Activated CD8-positive, alpha-beta memory T cell treated with anti-CD3 and anti-CD28 coated beads, Interleukin-2, amount 10 ng/mL, durations not matched to agents 7 days and 5 days (primary cell): ENCODE results near the gene MOBP. TPM values are rescaled to one million over a fixed set of nuclear protein-coding genes. Genes with fewer than 3 reads are reported as not detected.

Source experiments
- ATAC-seq: fragments of 150-1000 bp; cut with Tn5 transposase; one replicate; pipeline ENCODE4 v1.10.0; 2021; ENCODE audit warnings: moderate library complexity
- CTCF ChIA-PET: fragments of 350-600 bp; sonication (Branson Sonifier 250); formaldehyde crosslinking; loops from one replicate; lab custom pipeline; 2021; ENCODE audit warnings: antibody characterized with exemption; lab: Charles Lee
- DNase-seq: peaks from one replicate; pipeline ENCODE4 v3.0.0-alpha.2; 2020
- H3K27ac Mint-ChIP-seq: one replicate; pipeline ENCODE4 v1.8.0; 2021; ENCODE audit warnings: mild to moderate bottlenecking, mixed read lengths
- H3K27me3 Mint-ChIP-seq: one replicate; pipeline ENCODE4 v1.8.0; 2021; ENCODE audit warnings: mixed read lengths
- H3K36me3 Mint-ChIP-seq: one replicate; pipeline ENCODE4 v1.8.0; 2021; ENCODE audit warnings: mild to moderate bottlenecking, mixed read lengths
- H3K4me1 Mint-ChIP-seq: one replicate; pipeline ENCODE4 v1.8.0; 2021; ENCODE audit warnings: mixed read lengths
- H3K4me3 Mint-ChIP-seq: one replicate; pipeline ENCODE4 v1.8.0; 2021; ENCODE audit warnings: mild to moderate bottlenecking, moderate library complexity, mixed read lengths
- H3K9me3 Mint-ChIP-seq: one replicate; pipeline ENCODE4 v1.8.0; 2022; ENCODE audit warnings: low read depth, mixed read lengths
- total RNA-seq, 2 experiments: library from RNA; stranded (reverse); gene quantifications; one replicate each; pipeline ENCODE4 v1.2.3, GENCODE V29; 2021

The MOBP gene
- total RNA-seq, 2 experiments from 2014 or later = not detected

DNA sequence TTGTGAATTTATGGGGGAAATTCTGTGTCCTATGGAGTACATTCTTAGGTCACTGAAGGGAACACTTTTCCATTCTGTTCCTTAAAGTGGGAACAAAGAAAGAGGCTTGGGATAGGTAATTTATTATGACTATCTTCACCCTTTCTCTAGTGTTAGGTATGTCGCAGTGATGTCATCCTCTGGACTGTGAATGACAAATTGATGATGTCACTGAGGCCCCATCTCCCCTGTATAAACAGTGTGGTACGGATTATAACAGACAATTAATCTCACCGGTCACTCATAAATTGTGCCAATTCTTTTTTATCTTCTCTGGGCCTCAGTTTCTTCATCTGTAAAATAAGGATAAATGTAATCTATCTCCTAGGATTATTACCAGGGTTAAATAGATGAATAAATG, 23.5 kb downstream of the MOBP start:
- no peak overlapping the region for H3K4me3 Mint-ChIP-seq
- H3K27ac Mint-ChIP-seq = no peak overlapping the region
- DNase-seq = no peak
- no peak for ATAC-seq
- no peaks in the 10 kb centered on the region for H3K9me3 Mint-ChIP-seq
- H3K4me1 Mint-ChIP-seq = peaks cover 15% of the 10 kb centered on the region
- CTCF ChIA-PET = interaction anchor here (3.3 kb wide), 1 partner anchor 44 kb away, joined by 13 read pairs; no protein-coding TSS in a partner anchor
- H3K36me3 Mint-ChIP-seq = no peaks in the 10 kb centered on the region
- peaks cover 31% of the 10 kb centered on the region for H3K27me3 Mint-ChIP-seq

- peak overlapping the region; percentile 39 for H3K27ac Mint-ChIP-seq
- no peaks in the 10 kb centered on the region for H3K36me3 Mint-ChIP-seq
- peaks cover 31% of the 10 kb centered on the region for H3K27me3 Mint-ChIP-seq
- peaks cover 15% of the 10 kb centered on the region for H3K4me1 Mint-ChIP-seq
- ATAC-seq = peak; percentile 64
- H3K4me3 Mint-ChIP-seq = no peak overlapping the region
- DNase-seq = peak; percentile 64
- H3K9me3 Mint-ChIP-seq = no peaks in the 10 kb centered on the region
- CTCF ChIA-PET = interaction anchor here (3.3 kb wide), 1 partner anchor 45 kb away, joined by 13 read pairs; no protein-coding TSS in a partner anchor
Observed at GRCh38 chr3:39491733-39492350, 24.4 kb downstream of the MOBP start.

GRCh38 chr3:39494781-39495180, 27.3 kb downstream of the MOBP start:
- no peak for ATAC-seq
- Mint-ChIP-seq H3K36me3 (no peaks in the 10 kb centered on the region), H3K27ac (no peak overlapping the region)

GRCh38 chr3:39497753-39498152, 30.3 kb downstream of the MOBP start:
- CTCF ChIA-PET = interaction anchor here (1.1 to 7.0 kb wide), 5 partner anchors 20 to 90 kb away, joined by 3 to 82 read pairs (median 4); no protein-coding TSS in a partner anchor
- Mint-ChIP-seq H3K27me3 (peaks cover 48% of the 10 kb centered on the region), H3K9me3 (no peaks in the 10 kb centered on the region)

More at GRCh38 chr3:39494781-39495180, 27.3 kb downstream of the MOBP start:
- Mint-ChIP-seq H3K9me3 (no peaks in the 10 kb centered on the region), H3K4me1 (peaks cover 17% of the 10 kb centered on the region), H3K4me3 (no peak overlapping the region), H3K27me3 (peaks cover 33% of the 10 kb centered on the region)
- CTCF ChIA-PET = interaction anchor here (7.0 kb wide), 1 partner anchor 47 kb away, joined by 82 read pairs; no protein-coding TSS in a partner anchor
- DNase-seq = no peak

GRCh38 chr3:39499651-39500273, 32.3 kb downstream of the MOBP start:
- Mint-ChIP-seq H3K36me3 (no peaks in the 10 kb centered on the region), H3K4me3 (no peak overlapping the region), H3K27ac (no peak overlapping the region), H3K27me3 (peaks cover 47% of the 10 kb centered on the region), H3K4me1 (peaks cover 8% of the 10 kb centered on the region), H3K9me3 (no peaks in the 10 kb centered on the region)
- ATAC-seq = no peak
- CTCF ChIA-PET = interaction anchor here (0.9 to 7.0 kb wide), 6 partner anchors 13 to 94 kb away, joined by 3 to 82 read pairs (median 5); partner anchors contain the start of gene RPSA
- no peak for DNase-seq

More at GRCh38 chr3:39497753-39498152, 30.3 kb downstream of the MOBP start:
- H3K36me3 Mint-ChIP-seq = no peaks in the 10 kb centered on the region
- no peak overlapping the region for H3K4me3 Mint-ChIP-seq
- no peak overlapping the region for H3K27ac Mint-ChIP-seq
- DNase-seq (no peak), ATAC-seq (no peak)
- H3K4me1 Mint-ChIP-seq = peaks cover 9% of the 10 kb centered on the region

- Mint-ChIP-seq H3K27ac (no peak overlapping the region), H3K4me1 (peaks cover 5% of the 10 kb centered on the region), H3K9me3 (no peaks in the 10 kb centered on the region), H3K4me3 (no peak overlapping the region), H3K36me3 (no peaks in the 10 kb centered on the region), H3K27me3 (peaks cover 50% of the 10 kb centered on the region)
- CTCF ChIA-PET = interaction anchor here (1.1 to 7.0 kb wide), 2 partner anchors 54 to 84 kb away, joined by 3 to 82 read pairs; no protein-coding TSS in a partner anchor
- DNase-seq = no peak
- ATAC-seq = no peak
Observed at GRCh38 chr3:39501059-39501458, 33.6 kb downstream of the MOBP start.

DNA sequence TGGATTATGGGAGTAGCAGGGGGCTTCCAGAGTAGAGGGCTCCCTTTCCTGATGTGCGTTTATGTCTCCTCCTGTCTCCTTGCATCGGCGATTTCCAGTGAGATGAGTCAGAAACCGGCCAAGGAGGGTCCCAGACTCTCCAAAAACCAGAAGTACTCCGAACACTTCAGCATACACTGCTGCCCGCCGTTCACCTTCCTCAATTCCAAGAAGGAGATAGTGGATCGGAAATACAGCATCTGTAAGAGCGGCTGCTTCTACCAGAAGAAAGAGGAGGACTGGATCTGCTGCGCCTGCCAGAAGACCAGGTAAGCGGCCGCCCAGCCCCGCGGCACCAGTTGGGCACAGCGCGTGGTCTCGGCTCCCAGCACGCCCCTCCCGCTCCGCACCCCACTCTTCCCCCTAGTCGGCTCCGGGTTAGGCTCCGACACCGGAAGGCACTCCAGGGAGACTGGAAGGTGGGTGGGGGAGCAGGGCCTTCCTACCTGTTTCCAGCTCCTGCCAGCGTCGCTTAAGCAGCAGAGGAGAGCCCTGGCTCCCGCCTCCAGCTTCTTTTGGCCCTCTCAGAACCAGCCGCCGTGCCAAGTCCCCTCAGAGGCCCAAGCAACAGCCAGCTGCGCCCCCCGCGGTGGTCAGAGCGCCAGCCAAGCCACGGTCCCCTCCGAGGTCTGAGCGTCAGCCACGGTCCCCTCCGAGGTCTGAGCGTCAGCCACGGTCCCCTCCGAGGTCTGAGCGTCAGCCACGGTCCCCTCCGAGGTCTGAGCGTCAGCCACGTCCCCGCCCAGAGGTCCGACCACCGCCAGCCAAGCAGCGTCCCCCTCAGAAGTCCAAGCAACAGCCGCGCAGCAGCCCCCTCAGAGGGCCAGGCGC, 34.7 kb downstream of the MOBP start:
- peaks cover 5% of the 10 kb centered on the region for H3K4me1 Mint-ChIP-seq
- H3K27me3 Mint-ChIP-seq = peaks cover 49% of the 10 kb centered on the region
- H3K36me3 Mint-ChIP-seq = no peaks in the 10 kb centered on the region
- DNase-seq (no peak), ATAC-seq (no peak)
- CTCF ChIA-PET = no interaction called here
- no peak overlapping the region for H3K27ac Mint-ChIP-seq
- no peaks in the 10 kb centered on the region for H3K9me3 Mint-ChIP-seq
- H3K4me3 Mint-ChIP-seq = no peak overlapping the region

DNA sequence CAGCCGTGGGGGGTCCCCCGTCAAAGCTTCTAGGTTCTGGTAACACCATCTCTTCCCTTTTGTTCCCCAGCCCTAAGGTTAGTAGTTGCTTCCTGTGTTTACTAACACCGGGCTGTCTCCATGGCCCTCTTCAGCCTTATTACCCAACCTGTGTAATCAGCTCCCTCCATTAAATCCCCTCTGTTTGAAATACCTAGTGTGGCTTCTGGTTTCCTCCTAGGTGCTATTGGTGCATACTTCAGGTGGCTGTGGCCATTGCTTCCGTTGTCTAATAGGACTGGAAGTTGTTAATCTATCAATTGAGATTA, 35.3 kb downstream of the MOBP start:
- no peak overlapping the region for H3K4me3 Mint-ChIP-seq
- H3K27me3 Mint-ChIP-seq = peaks cover 48% of the 10 kb centered on the region
- H3K27ac Mint-ChIP-seq = no peak overlapping the region
- CTCF ChIA-PET = no interaction called here
- ATAC-seq (no peak), DNase-seq (no peak)
- no peaks in the 10 kb centered on the region for H3K36me3 Mint-ChIP-seq
- peaks cover 5% of the 10 kb centered on the region for H3K4me1 Mint-ChIP-seq
- no peaks in the 10 kb centered on the region for H3K9me3 Mint-ChIP-seq

DNA sequence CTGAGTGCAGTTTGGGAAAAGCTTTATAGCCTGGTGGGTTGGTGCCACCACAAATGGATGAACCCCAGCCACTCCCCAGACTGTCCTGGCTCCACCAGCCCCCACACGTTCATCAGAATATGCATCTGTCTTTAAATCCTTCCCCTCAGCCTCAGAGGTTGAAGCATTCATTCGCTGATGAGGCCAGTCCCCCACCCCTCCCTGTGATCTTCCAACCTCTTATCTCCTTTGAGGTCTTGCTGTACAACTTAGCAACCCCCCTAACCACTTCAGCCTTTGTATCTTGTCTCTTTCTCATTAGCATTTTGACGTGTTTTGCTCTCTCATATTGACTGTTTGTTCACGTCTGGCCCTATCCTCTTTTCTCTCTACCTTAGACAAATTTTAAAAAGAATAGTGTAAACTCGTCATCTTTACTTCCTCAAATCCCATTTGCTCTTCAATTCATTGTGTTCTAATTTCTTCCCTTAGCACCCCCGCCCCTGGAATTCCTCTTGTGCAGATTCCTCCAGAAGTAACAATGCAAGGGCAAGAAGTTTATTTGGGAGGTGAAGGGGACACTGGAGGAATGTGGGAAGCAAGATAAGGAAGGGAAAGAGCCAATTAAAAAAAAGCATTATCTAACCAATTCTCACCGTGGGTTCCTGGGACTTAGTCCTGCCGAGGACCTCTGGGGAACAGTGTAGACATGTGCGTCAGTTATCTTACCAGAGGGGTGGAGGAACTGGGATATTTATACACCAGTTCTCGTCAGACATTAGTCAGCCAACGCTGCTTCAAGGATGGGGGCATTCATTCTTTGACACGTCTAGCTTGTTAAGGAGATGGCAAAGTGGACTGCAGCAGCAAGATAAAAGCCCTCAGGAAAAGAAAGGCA, 38.6 kb downstream of the MOBP start:
- H3K27ac Mint-ChIP-seq = no peak overlapping the region
- ATAC-seq = no peak

DNA sequence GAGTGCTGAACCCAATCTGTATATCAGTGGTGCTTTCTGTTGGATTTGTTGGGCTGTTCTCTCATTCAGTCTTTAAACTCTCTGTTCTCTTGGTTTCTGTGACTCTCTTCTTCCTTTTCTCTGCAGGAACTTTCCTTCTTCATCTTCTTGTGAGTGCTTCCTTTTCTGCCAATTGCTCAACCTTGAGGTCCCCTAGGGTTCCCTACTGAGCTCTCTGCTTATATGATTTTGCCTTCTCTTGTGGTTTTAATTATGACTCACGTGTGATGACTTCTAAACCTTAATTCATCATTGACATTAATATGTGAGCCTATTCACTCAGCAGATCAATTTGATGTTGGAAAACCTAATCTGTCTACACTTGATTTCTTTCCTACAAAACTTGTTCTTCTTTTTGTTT, 39.4 kb downstream of the MOBP start:
- CTCF ChIA-PET = interaction anchor here (1.6 kb wide), 1 partner anchor 59 kb away, joined by 7 read pairs; no protein-coding TSS in a partner anchor
- DNase-seq = no peak
- H3K4me1 Mint-ChIP-seq = no peaks in the 10 kb centered on the region

More for the DNA sequence above, 38.6 kb downstream of the MOBP start:
- Mint-ChIP-seq H3K36me3 (no peaks in the 10 kb centered on the region), H3K4me3 (no peak overlapping the region), H3K4me1 (no peaks in the 10 kb centered on the region), H3K27me3 (peaks cover 31% of the 10 kb centered on the region), H3K9me3 (no peaks in the 10 kb centered on the region)
- CTCF ChIA-PET = interaction anchor here (1.4 to 1.6 kb wide), 2 partner anchors 58 to 59 kb away, joined by 3 to 7 read pairs; no protein-coding TSS in a partner anchor
- DNase-seq = no peak

GRCh38 chr3:39513791-39514369, 46.4 kb downstream of the MOBP start:
- H3K27me3 Mint-ChIP-seq = peaks cover 22% of the 10 kb centered on the region
- ATAC-seq = no peak
- peaks cover 5% of the 10 kb centered on the region for H3K4me1 Mint-ChIP-seq

More for the DNA sequence above, 39.4 kb downstream of the MOBP start:
- Mint-ChIP-seq H3K9me3 (no peaks in the 10 kb centered on the region), H3K4me3 (no peak overlapping the region), H3K27me3 (peaks cover 27% of the 10 kb centered on the region), H3K27ac (no peak overlapping the region), H3K36me3 (no peaks in the 10 kb centered on the region)
- no peak for ATAC-seq

More at GRCh38 chr3:39513791-39514369, 46.4 kb downstream of the MOBP start:
- H3K36me3 Mint-ChIP-seq = no peaks in the 10 kb centered on the region
- DNase-seq = no peak
- no peak overlapping the region for H3K27ac Mint-ChIP-seq
- H3K4me3 Mint-ChIP-seq = no peak overlapping the region
- CTCF ChIA-PET = interaction anchor here (1.1 to 1.2 kb wide), 2 partner anchors 15 kb away, joined by 3 to 5 read pairs; no protein-coding TSS in a partner anchor
- no peaks in the 10 kb centered on the region for H3K9me3 Mint-ChIP-seq
